HepG2 (cell line): Measurements from ENCODE around the gene GRIA3. TPM values are rescaled to one million over a fixed set of nuclear protein-coding genes. Genes with fewer than 3 reads are reported as not detected.

Experiments
- ATAC-seq: fragments of 200-7000 bp; cut with Tn5 transposase; 3 replicates; pipeline ENCODE4 v1.9.1; 2020; ENCODE audit warnings: mild to moderate bottlenecking, moderate library complexity
- BruUV-seq: library from RNA; stranded (reverse); fragments of 400-500 nt; replicated peaks from 2 replicates; lab custom pipeline; 2021; lab: Mats Ljungman, UMichigan
- CTCF ChIA-PET: fragments of 300-600 bp; formaldehyde crosslinking; extraction: SDS; loops from one replicate; lab custom pipeline; 2021; ENCODE audit warnings: low total read pairs, inconsistent platforms, low intra/inter-chr PET ratio; lab: Yijun Ruan, JAX
- POLR2A ChIA-PET: fragments of 350-600 bp; sonication (Branson Sonifier 250); formaldehyde crosslinking; loops from one replicate; lab custom pipeline; 2020; ENCODE audit warnings: antibody characterized with exemption, inconsistent platforms; lab: Yijun Ruan, JAX
- DNase-seq: peaks from one replicate; pipeline ENCODE4 v3.0.0-alpha.2; 2015; ENCODE audit warnings: low spot score
- FAIRE-seq: peaks from 3 replicates; lab custom pipeline; 2011; peaks lifted over from hg19 to GRCh38; lab: Jason Lieb, UNC
- H2AFZ ChIP-seq: one replicate; pipeline ENCODE4 v1.6.1; 2011; ENCODE audit warnings: low read length, inconsistent platforms
- H3K27ac ChIP-seq: fragments of 300-600 bp; 3 replicates; pipeline ENCODE4 v1.8.0; 2011; ENCODE audit warnings: mixed run types, mild to moderate bottlenecking, mixed read lengths, low read length, inconsistent platforms; ENCODE audit not compliant: insufficient read depth; ENCODE audit errors: extremely low read length
- H3K27me3 ChIP-seq, 2 experiments: fragments of 200-600 bp in 1 of 2; 2 replicates in 1 of 2; 3 replicates in 1 of 2; pipeline versions ENCODE4 v1.6.0 to v1.8.0; 2011; ENCODE audit warnings: low read length in 2 of 2, mild to moderate bottlenecking in 2 of 2, moderate library complexity in 2 of 2, inconsistent platforms in 1 of 2; ENCODE audit not compliant: insufficient read depth in 2 of 2, control insufficient read depth in 1 of 2
- H3K36me3 ChIP-seq, 2 experiments: fragments of 200-600 bp in 1 of 2; replicated peaks in 1 of 2; 2 replicates in 1 of 2; 3 replicates in 1 of 2; pipeline versions ENCODE4 v1.5.1 to v1.8.0; 2011; ENCODE audit warnings: low read length in 2 of 2, inconsistent platforms in 1 of 2; ENCODE audit not compliant: insufficient read depth in 2 of 2, control insufficient read depth in 1 of 2
- H3K4me1 ChIP-seq: 2 replicates; pipeline ENCODE4 v1.5.1; 2012; ENCODE audit warnings: low read length, inconsistent platforms; ENCODE audit not compliant: insufficient read depth
- H3K4me2 ChIP-seq: 2 replicates; pipeline ENCODE4 v1.6.0; 2011; ENCODE audit warnings: low read depth, low read length, inconsistent platforms
- H3K4me3 ChIP-seq, 3 experiments: fragments of 200-600 bp in 1 of 3; sonication (generic), shearing (Covaris generic) in 1 of 3; replicated peaks in 1 of 3; 2 replicates each; pipeline ENCODE4 v1.5.1; 2011 to 2016; ENCODE audit warnings: low read length in 3 of 3, inconsistent platforms in 2 of 3, low read depth in 2 of 3, mild to moderate bottlenecking in 2 of 3, control low read depth in 1 of 3, mixed read lengths in 1 of 3; ENCODE audit not compliant: insufficient read depth in 1 of 3
- H3K79me2 ChIP-seq: one replicate; pipeline ENCODE4 v1.6.1; 2011; ENCODE audit warnings: low read length, inconsistent platforms; ENCODE audit not compliant: insufficient read depth
- H3K9ac ChIP-seq: 2 replicates; pipeline ENCODE4 v1.6.0; 2011; ENCODE audit warnings: mild to moderate bottlenecking, low read depth, low read length, inconsistent platforms; ENCODE audit not compliant: insufficient read depth
- H3K9me3 ChIP-seq: 2 replicates; pipeline ENCODE4 v1.5.1; 2012; ENCODE audit warnings: mild to moderate bottlenecking, low read length
- H4K20me1 ChIP-seq: 2 replicates; pipeline ENCODE4 v1.6.0; 2011; ENCODE audit warnings: inconsistent platforms, mild to moderate bottlenecking, low read length, moderate library complexity; ENCODE audit not compliant: insufficient read depth
- AHR ChIP-seq: IDR thresholded peaks from 2 replicates; pipeline ENCODE4 v1.6.1; 2018; ENCODE audit warnings: missing genetic modification reagents, missing compliant biosample characterization
- ATAD3A ChIP-seq: sonication (generic); formaldehyde crosslinking; IDR thresholded peaks from 2 replicates; pipeline ENCODE4 v1.4.0; 2020; ENCODE audit warnings: missing genetic modification reagents
- ELK4 ChIP-seq: sonication (generic); formaldehyde crosslinking; IDR thresholded peaks from 2 replicates; pipeline ENCODE4 v1.9.0; 2021; ENCODE audit warnings: missing genetic modification reagents, borderline replicate concordance
- GPBP1L1 ChIP-seq: sonication (generic); formaldehyde crosslinking; IDR thresholded peaks from 2 replicates; pipeline ENCODE4 v1.5.0; 2020; ENCODE audit warnings: mild to moderate bottlenecking, missing genetic modification reagents
- HNRNPUL1 ChIP-seq: fragments of 200-400 bp; formaldehyde crosslinking; IDR thresholded peaks from 2 replicates; pipeline ENCODE4 v1.6.1; 2017; ENCODE audit warnings: low read depth, mild to moderate bottlenecking, low read length, moderate library complexity
- NFIB ChIP-seq: sonication (generic); formaldehyde crosslinking; IDR thresholded peaks from 2 replicates; pipeline ENCODE4 v1.9.0; 2021; ENCODE audit warnings: missing genetic modification reagents, mild to moderate bottlenecking, borderline replicate concordance
- PCBP1 ChIP-seq: fragments of 200-400 bp; formaldehyde crosslinking; IDR thresholded peaks from 2 replicates; pipeline ENCODE4 v1.6.1; 2017; ENCODE audit warnings: mild to moderate bottlenecking, low read depth, low read length, borderline replicate concordance
- PHF20 ChIP-seq: sonication (generic); formaldehyde crosslinking; IDR thresholded peaks from 2 replicates; pipeline ENCODE4 v1.5.0; 2020; ENCODE audit warnings: mild to moderate bottlenecking, missing genetic modification reagents
- RFX5 ChIP-seq: IDR thresholded peaks from 2 replicates; pipeline ENCODE4 v1.6.1; 2011; ENCODE audit warnings: low read depth, low read length, improper control_type of control experiment
- SPEN ChIP-seq: sonication (generic); formaldehyde crosslinking; IDR thresholded peaks from 2 replicates; pipeline ENCODE4 v1.5.1; 2020; ENCODE audit warnings: low read depth, mild to moderate bottlenecking, missing genetic modification reagents
- THYN1 ChIP-seq: sonication (generic); formaldehyde crosslinking; IDR thresholded peaks from 2 replicates; pipeline ENCODE4 v1.8.1; 2023; ENCODE audit warnings: low read depth, mild to moderate bottlenecking, moderate library complexity, missing genetic modification reagents, borderline replicate concordance
- ZNF3 ChIP-seq: IDR thresholded peaks from 2 replicates; pipeline ENCODE4 v1.7.0; 2017; ENCODE audit warnings: inconsistent platforms
- ZNF777 ChIP-seq: sonication (generic); formaldehyde crosslinking; IDR thresholded peaks from 2 replicates; pipeline ENCODE4 v1.4.0; 2020; ENCODE audit warnings: missing genetic modification reagents
- WGBS: methylation state at CpG from one replicate; pipeline ENCODE4 v1.1.6; 2017; ENCODE audit warnings: low lambda C conversion rate; 5-methylcytosine and 5-hydroxymethylcytosine counted together
- in situ Hi-C: cut with HindIII; loops from 2 replicates; pipeline ENCODE4 v1.10.0; 2017; ENCODE audit warnings: low pct_unique_long_range_greater_than_20kb; ENCODE audit not compliant: extremely low pct_ligation_motif_present
- intact Hi-C: fragments of 100-400 bp; cut with micrococcal nuclease; formaldehyde crosslinking; loops from one replicate; pipeline ENCODE4 v1.10.0; 2022; ENCODE audit not compliant: unreplicated experiment
- polyA plus RNA-seq, 8 experiments: library from polyadenylated mRNA; depleted of rRNA in 3 of 8; stranded (reverse) in 7 of 8; unstranded in 1 of 8; fragments of >200 nt; fragmentation: Illumina TruSeq in 4 of 8; extraction: Trizol in 4 of 8; gene quantifications; 2 replicates each; pipeline versions ENCODE4 v1.2.1 to v1.2.3, GENCODE V29; 2011 to 2016; ENCODE audit warnings: low read depth in 4 of 8, missing spikeins in 1 of 8, mixed read lengths in 1 of 8; ENCODE audit not compliant: insufficient read depth in 1 of 8
- total RNA-seq, 5 experiments: library from RNA; depleted of rRNA; stranded (reverse); fragments of >200 nt; fragmentation: Illumina TruSeq; extraction: Trizol; gene quantifications; 2 replicates each; pipeline ENCODE4 v1.2.3, GENCODE V29; 2016; ENCODE audit warnings: low read depth in 1 of 5

The GRIA3 gene
- total and polyA plus RNA-seq, 2 of the 13 experiments (the other 11 are each of a cell fraction or from before 2014, with no cell fraction given): not detected

GRCh38 chrX:123256378-123256777, 72.3 kb downstream of the GRIA3 start:
- FAIRE-seq (no peak), ATAC-seq (no peak), DNase-seq (no peak)
- H3K4me3 ChIP-seq: no peak overlapping the region
- H3K27me3 ChIP-seq: no peaks in the 10 kb centered on the region
- no TSS peak for BruUV-seq
- no peaks in the 10 kb centered on the region for H4K20me1 ChIP-seq
- H2AFZ ChIP-seq: no peak overlapping the region
- POLR2A ChIA-PET: no interaction called here
- H3K4me1 ChIP-seq: no peaks in the 10 kb centered on the region
- WGBS: 0% methylated on average over 1 of the region's 1 CpG
- no peaks in the 10 kb centered on the region for H3K36me3 ChIP-seq
- no peak overlapping the region for H3K27ac ChIP-seq
- in situ Hi-C loops: no loop called here
- no peaks in the 10 kb centered on the region for H3K9me3 ChIP-seq
- CTCF ChIA-PET: no interaction called here
- intact Hi-C loops: no loop called here
- no peak overlapping the region for H3K9ac ChIP-seq
- H3K4me2 ChIP-seq: no peak overlapping the region
- H3K79me2 ChIP-seq: no peaks in the 10 kb centered on the region
- TF ChIP-seq PCBP1: no peak

- 5% methylated on average over 5 of the region's 5 CpGs for WGBS
- no peak for ATAC-seq
- no peaks in the 10 kb centered on the region for H3K36me3 ChIP-seq
These were observed 76.9 kb downstream of the GRIA3 start for GRCh38 chrX:123260920-123261418.

More at GRCh38 chrX:123260920-123261418, 76.9 kb downstream of the GRIA3 start:
- TF ChIP-seq RFX5 (no peak), AHR (CRISPR knock-in tag) (no peak), PHF20 (CRISPR knock-in tag) (no peak), ZNF777 (CRISPR knock-in tag) (no peak), GPBP1L1 (CRISPR knock-in tag) (no peak), THYN1 (CRISPR knock-in tag) (no peak), SPEN (CRISPR knock-in tag) (no peak), HNRNPUL1 (no peak), ELK4 (CRISPR knock-in tag) (no peak), ATAD3A (CRISPR knock-in tag) (no peak), ZNF3 (CRISPR knock-in tag) (no peak), NFIB (CRISPR knock-in tag) (no peak)
- Histone ChIP-seq H3K9ac (no peak overlapping the region), H3K9me3 (no peaks in the 10 kb centered on the region), H3K4me2 (no peak overlapping the region), H3K27ac (no peak overlapping the region), H3K4me3 (no peak overlapping the region), H2AFZ (no peak overlapping the region), H3K79me2 (no peaks in the 10 kb centered on the region), H4K20me1 (no peaks in the 10 kb centered on the region), H3K4me1 (no peaks in the 10 kb centered on the region), H3K27me3 (no peaks in the 10 kb centered on the region)
- intact Hi-C loops (no loop called here), in situ Hi-C loops (no loop called here)
- ChIA-PET CTCF (no interaction called here), POLR2A (no interaction called here)
- BruUV-seq: no TSS peak
- FAIRE-seq: no peak
- no peak for DNase-seq
